Lung (tissue), 12 donors: ENCODE measurements around the gene SRRM4. TPM values are rescaled to one million over a fixed set of nuclear protein-coding genes. Genes with fewer than 3 reads are reported as not detected.

Experiments used
- ATAC-seq: fragments of 200-7000 bp; cut with Tn5 transposase; one replicate; pipeline ENCODE4 v1.9.1; 2020; ENCODE audit warnings: moderate number of reproducible peaks; ENCODE audit not compliant: insufficient read depth, low FRiP score
- DNase-seq, 3 donors: peaks; one replicate each; pipeline ENCODE4 v3.0.0-alpha.2; 2013 to 2017
- H3K27ac ChIP-seq, 2 donors: one replicate each; pipeline ENCODE4 v1.5.1; 2013; ENCODE audit warnings: mild to moderate bottlenecking in 2 of 2, moderate library complexity in 2 of 2, control low read depth in 1 of 2, inconsistent platforms in 1 of 2, low read depth in 1 of 2, low read length in 1 of 2
- H3K27me3 ChIP-seq, 3 donors: one replicate each; pipeline ENCODE4 v1.5.1; 2013; ENCODE audit warnings: low read length in 2 of 3; ENCODE audit not compliant: control insufficient read depth in 3 of 3, insufficient read depth in 3 of 3
- H3K36me3 ChIP-seq, 4 donors: one replicate each; pipeline ENCODE4 v1.5.1; 2013; ENCODE audit warnings: low read length in 4 of 4, mild to moderate bottlenecking in 1 of 4, moderate library complexity in 1 of 4; ENCODE audit not compliant: control insufficient read depth in 4 of 4, insufficient read depth in 4 of 4
- H3K4me1 ChIP-seq, 5 donors: one replicate each; pipeline ENCODE4 v1.5.1; 2013; ENCODE audit warnings: low read length in 5 of 5, mild to moderate bottlenecking in 2 of 5, moderate library complexity in 1 of 5; ENCODE audit not compliant: control insufficient read depth in 5 of 5, insufficient read depth in 5 of 5
- H3K4me3 ChIP-seq: one replicate; pipeline ENCODE4 v1.5.1; 2013; ENCODE audit warnings: mild to moderate bottlenecking, control low read depth, moderate library complexity
- H3K9ac ChIP-seq, 2 donors: one replicate each; pipeline ENCODE4 v1.5.1; 2013; ENCODE audit warnings: low read length in 2 of 2, control low read depth in 1 of 2; ENCODE audit not compliant: insufficient read depth in 1 of 2
- H3K9me3 ChIP-seq, 4 donors: one replicate each; pipeline ENCODE4 v1.5.1; 2013; ENCODE audit warnings: low read length in 3 of 4, mild to moderate bottlenecking in 1 of 4, moderate library complexity in 1 of 4; ENCODE audit not compliant: control insufficient read depth in 4 of 4, insufficient read depth in 3 of 4
- WGBS, 2 donors: extraction: QIAGEN DNeasy Blood & Tissue Kit; methylation state at CpG; one replicate each; pipeline ENCODE4 v1.1.7; 2013; 5-methylcytosine and 5-hydroxymethylcytosine counted together
- polyA plus RNA-seq, 2 donors: library from polyadenylated mRNA; stranded (reverse); fragments of 200-250 nt; gene quantifications; one replicate each; pipeline ENCODE4 v1.2.1, GENCODE V29; 2013
- total RNA-seq, 2 donors: library from RNA; depleted of rRNA in 1 of 2; stranded (reverse); fragments of >200 nt in 1 of 2; gene quantifications; one replicate each; pipeline ENCODE4 v1.2.1, GENCODE V29; 2014 to 2021
- TF ChIP-seq, protein P1 (sequence below): IDR thresholded peaks from 2 replicates; pipeline ENCODE4 v1.5.1; 2012; ENCODE audit warnings: mild to moderate bottlenecking; ENCODE audit errors: control extremely low read depth, extremely low read depth
- donor health status: control.
- donor health status: control.
- donor health status: Bipolar disorder and iron deficiency.
- donor health status: healthy.
- donor health status: DM: yes; HTN: yes; CAD: no.

Gene SRRM4
- total and polyA plus RNA-seq, 4 donors = 0.01 to 0.20 (median 0.03) TPM

DNA sequence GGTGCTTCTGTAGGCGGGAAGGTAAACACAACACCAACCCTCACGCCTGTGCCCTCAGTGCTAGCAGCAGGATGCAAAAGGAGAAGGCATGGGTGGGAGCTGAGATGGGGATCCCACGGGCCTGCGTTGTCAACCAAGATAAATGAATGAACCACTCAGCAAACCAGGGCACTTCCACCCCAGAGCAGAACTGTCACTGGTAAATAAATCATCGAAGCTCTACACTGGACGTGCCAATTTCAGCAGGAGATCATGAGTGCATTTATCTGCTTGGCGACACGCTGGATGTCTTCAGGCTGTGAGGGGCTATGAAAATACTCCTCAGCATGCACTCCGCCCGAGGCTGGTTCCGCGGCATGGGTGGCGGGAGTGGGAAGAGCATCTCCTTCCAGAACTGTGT, 230.5 kb downstream of the SRRM4 start:
- Histone ChIP-seq H3K9me3 (no peaks in the 10 kb centered on the region), H3K4me3 (no peak overlapping the region), H3K27ac (no peak overlapping the region), H3K27me3 (peaks cover 0 to 2% (median 0%) of the 10 kb centered on the region in 3 donors), H3K36me3 (no peaks in the 10 kb centered on the region), H3K9ac (no peak overlapping the region), H3K4me1 (peaks cover 0 to 14% (median 0%) of the 10 kb centered on the region in 5 donors)
- WGBS, 2 donors = 82 to 84% methylated on average over 13 of the region's 13 CpGs
- TF ChIP-seq, protein P1, sequence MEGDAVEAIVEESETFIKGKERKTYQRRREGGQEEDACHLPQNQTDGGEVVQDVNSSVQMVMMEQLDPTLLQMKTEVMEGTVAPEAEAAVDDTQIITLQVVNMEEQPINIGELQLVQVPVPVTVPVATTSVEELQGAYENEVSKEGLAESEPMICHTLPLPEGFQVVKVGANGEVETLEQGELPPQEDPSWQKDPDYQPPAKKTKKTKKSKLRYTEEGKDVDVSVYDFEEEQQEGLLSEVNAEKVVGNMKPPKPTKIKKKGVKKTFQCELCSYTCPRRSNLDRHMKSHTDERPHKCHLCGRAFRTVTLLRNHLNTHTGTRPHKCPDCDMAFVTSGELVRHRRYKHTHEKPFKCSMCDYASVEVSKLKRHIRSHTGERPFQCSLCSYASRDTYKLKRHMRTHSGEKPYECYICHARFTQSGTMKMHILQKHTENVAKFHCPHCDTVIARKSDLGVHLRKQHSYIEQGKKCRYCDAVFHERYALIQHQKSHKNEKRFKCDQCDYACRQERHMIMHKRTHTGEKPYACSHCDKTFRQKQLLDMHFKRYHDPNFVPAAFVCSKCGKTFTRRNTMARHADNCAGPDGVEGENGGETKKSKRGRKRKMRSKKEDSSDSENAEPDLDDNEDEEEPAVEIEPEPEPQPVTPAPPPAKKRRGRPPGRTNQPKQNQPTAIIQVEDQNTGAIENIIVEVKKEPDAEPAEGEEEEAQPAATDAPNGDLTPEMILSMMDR = no peak
- ATAC-seq (no peak), DNase-seq (no peak)

Other genes starting within 250 kb of the SRRM4 start
- 10 to 100 TPM; 34.4 to 49.1 TPM for gene HSPB8, start 197.4 kb downstream of the SRRM4 start, total RNA-seq
- 10 to 100 TPM; 38.1 to 43.4 TPM for gene HSPB8, start 197.4 kb downstream of the SRRM4 start, polyA plus RNA-seq